ENCODE results near the gene CTBP2.

- no peak for TF ChIP-seq REST (IDR thresholded peaks at IDR 0.05; ENCODE audit: low read depth)
- TF ChIP-seq CEBPB (IDR thresholded peaks at IDR 0.05) = no peak
These were observed 215.4 kb downstream of the CTBP2 start for GRCh38 chr10:124944982-124945381.

Data from Ishikawa (cell line).